ENCODE measurements around the gene FILIP1.
A peak's percentile ranks its signal among the peaks of the same experiment; 100 is the strongest.

The FILIP1 gene

GRCh38 chr6:75493400-75494064 is at the start of gene FILIP1:
TSS of gene FILIP1 (minus strand) at chr6:75493800. CDS start at chr6:75414972, 78,828 bp downstream.
- DNase-seq: peak; percentile 85

- no peak for DNase-seq
Observed at GRCh38 chr6:75543311-75543710, 49.7 kb upstream of the FILIP1 start.

GRCh38 chr6:75539136-75539535 is 45.5 kb upstream of the FILIP1 start:
- no peak for DNase-seq

- DNase-seq: no peak
Observed at GRCh38 chr6:75532521-75532920, 38.9 kb upstream of the FILIP1 start.

- DNase-seq: no peak
Observed at GRCh38 chr6:75531174-75531573, 37.6 kb upstream of the FILIP1 start.

GRCh38 chr6:75530696-75531095 is 37.1 kb upstream of the FILIP1 start:
- no peak for DNase-seq

GRCh38 chr6:75528423-75528822 is 34.8 kb upstream of the FILIP1 start:
- no peak for DNase-seq

GRCh38 chr6:75526502-75527127 is 33.0 kb upstream of the FILIP1 start:
- DNase-seq: peak; percentile 47

- DNase-seq: no peak
Observed at GRCh38 chr6:75525682-75526081, 32.1 kb upstream of the FILIP1 start.

GRCh38 chr6:75524322-75524972 is 30.8 kb upstream of the FILIP1 start:
- DNase-seq: peak; percentile 26

- no peak for DNase-seq
Observed at GRCh38 chr6:75516757-75517156, 23.2 kb upstream of the FILIP1 start.

- no peak for DNase-seq
Observed at GRCh38 chr6:75512591-75512990, 19.0 kb upstream of the FILIP1 start.

- DNase-seq: no peak
Observed at GRCh38 chr6:75505424-75505823, 11.8 kb upstream of the FILIP1 start.

- no peak for DNase-seq
Observed at GRCh38 chr6:75504465-75505222, 11.0 kb upstream of the FILIP1 start.

- DNase-seq: no peak
Observed at GRCh38 chr6:75503291-75503690, 9.7 kb upstream of the FILIP1 start.

GRCh38 chr6:75502884-75503283 is 9.3 kb upstream of the FILIP1 start:
- DNase-seq: no peak

- DNase-seq: no peak
Observed at GRCh38 chr6:75501756-75502155, 8.2 kb upstream of the FILIP1 start.

GRCh38 chr6:75499640-75500039 is 6.0 kb upstream of the FILIP1 start:
- no peak for DNase-seq

- DNase-seq: no peak
Observed at GRCh38 chr6:75498862-75499261, 5.3 kb upstream of the FILIP1 start.

- DNase-seq: no peak
Observed at GRCh38 chr6:75497994-75498393, 4.4 kb upstream of the FILIP1 start.

GRCh38 chr6:75495011-75495410 is 1.4 kb upstream of the FILIP1 start:
- no peak for DNase-seq

GRCh38 chr6:75494290-75494689 is 690 bp upstream of the FILIP1 start:
- DNase-seq: no peak

- DNase-seq: no peak
Observed at GRCh38 chr6:75492386-75493153, 1.0 kb downstream of the FILIP1 start.
